Tibial artery (tissue), 4 donors: ENCODE data around the gene PDP2.

Experiments
- DNase-seq, 2 donors: peaks; one replicate each; pipeline ENCODE4 v3.0.0-alpha.2; 2019
- H3K27ac ChIP-seq, 2 donors: fragments of 200-600 bp; sonication (generic) in 1 of 2; 1 replicate in 1 of 2; 2 replicates in 1 of 2; pipeline ENCODE4 v1.5.1; 2018 to 2019; ENCODE audit warnings: mild to moderate bottlenecking in 1 of 2
- H3K27me3 ChIP-seq, 2 donors: fragments of 200-600 bp; sonication (generic) in 1 of 2; one replicate each; pipeline versions ENCODE4 v1.5.1 to v1.6.0; 2016 to 2019
- H3K36me3 ChIP-seq, 3 donors: fragments of 200-600 bp; sonication (generic) in 2 of 3; one replicate each; pipeline ENCODE4 v1.5.1; 2016 to 2019; ENCODE audit warnings: mild to moderate bottlenecking in 2 of 3
- H3K4me1 ChIP-seq, 4 donors: fragments of 200-600 bp; sonication (generic) in 2 of 4; 1 replicate in 3 of 4; 2 replicates in 1 of 4; pipeline ENCODE4 v1.5.1; 2016 to 2019
- H3K4me3 ChIP-seq, 2 donors: fragments of 200-600 bp; sonication (generic) in 1 of 2; 1 replicate in 1 of 2; 2 replicates in 1 of 2; pipeline ENCODE4 v1.5.1; 2018 to 2019; ENCODE audit warnings: mild to moderate bottlenecking in 2 of 2
- H3K9me3 ChIP-seq, 3 donors: fragments of 200-600 bp; sonication (generic) in 1 of 3; one replicate each; pipeline ENCODE4 v1.5.1; 2016 to 2019
- CTCF ChIP-seq, 2 experiments: fragments of 200-600 bp in 1 of 2; fragments of 450-650 bp in 1 of 2; IDR thresholded peaks; one replicate each; pipeline ENCODE4 v1.5.1; 2017 to 2019; ENCODE audit warnings: antibody characterized with exemption in 2 of 2, mild to moderate bottlenecking in 1 of 2, moderate library complexity in 1 of 2
- intact Hi-C: fragments of 100-400 bp; cut with DNase I; formaldehyde crosslinking; loops from one replicate; pipeline ENCODE4 v1.15.0; 2023; ENCODE audit warnings: low total_unique reads

PDP2 gene

GRCh38 chr16:66904846-66905632 is 24.7 kb downstream of the PDP2 start:
- no peak for TF ChIP-seq CTCF (IDR thresholded peaks at IDR 0.05)
- Histone ChIP-seq H3K27me3 (no peaks in the 10 kb centered on the region), H3K4me1 (peaks cover 13 to 81% (median 65%) of the 10 kb centered on the region in 4 donors), H3K9me3 (no peaks in the 10 kb centered on the region), H3K4me3 (no peak overlapping the region), H3K27ac (peak overlapping the region; percentile 86 to 91), H3K36me3 (no peaks in the 10 kb centered on the region)
- intact Hi-C loops, result no loop called here
- DNase-seq, result peak in 1 of 2 donors; percentile 66

GRCh38 chr16:66905633-66906539 is 25.6 kb downstream of the PDP2 start:
- Histone ChIP-seq H3K4me1 (peaks cover 6 to 80% (median 58%) of the 10 kb centered on the region in 4 donors), H3K27me3 (no peaks in the 10 kb centered on the region), H3K27ac (peak overlapping the region; percentile 86 to 91), H3K4me3 (no peak overlapping the region), H3K36me3 (no peaks in the 10 kb centered on the region), H3K9me3 (no peaks in the 10 kb centered on the region)
- TF ChIP-seq CTCF (IDR thresholded peaks at IDR 0.05), result no peak
- intact Hi-C loops, result no loop called here
- no peak for DNase-seq

- no peak for TF ChIP-seq CTCF (IDR thresholded peaks at IDR 0.05)
- H3K27me3 ChIP-seq, result no peaks in the 10 kb centered on the region
- no peaks in the 10 kb centered on the region for H3K9me3 ChIP-seq
- no peak for DNase-seq
- H3K4me3 ChIP-seq, result no peak overlapping the region
- H3K36me3 ChIP-seq, result no peaks in the 10 kb centered on the region
- peak overlapping the region; percentile 86 to 91 for H3K27ac ChIP-seq
- intact Hi-C loops, result no loop called here
- peaks cover 3 to 75% (median 47%) of the 10 kb centered on the region in 4 donors for H3K4me1 ChIP-seq
These were observed 26.9 kb downstream of the PDP2 start for GRCh38 chr16:66906916-66907836.

- intact Hi-C loops, result no loop called here
- H3K27me3 ChIP-seq, result no peaks in the 10 kb centered on the region
- no peaks in the 10 kb centered on the region for H3K9me3 ChIP-seq
- TF ChIP-seq CTCF (IDR thresholded peaks at IDR 0.05), result no peak
- H3K36me3 ChIP-seq, result no peaks in the 10 kb centered on the region
- peaks cover 3 to 66% (median 39%) of the 10 kb centered on the region in 4 donors for H3K4me1 ChIP-seq
- DNase-seq, result no peak
- H3K4me3 ChIP-seq, result no peak overlapping the region
- H3K27ac ChIP-seq, result no peak overlapping the region
These were observed 27.8 kb downstream of the PDP2 start for GRCh38 chr16:66908116-66908515.
